GM21528 (cell line): ENCODE results near the gene CCM2.
"Not testable (repeated sequence)": the region's sequence is repeated elsewhere in the genome, so short reads cannot be mapped to it uniquely, and the experiment has no call there.

Source experiments
- ATAC-seq: cut with Tn5 transposase; IDR thresholded peaks from one replicate; pipeline ENCODE4 v1.9.1; 2021; ENCODE audit warnings: mild to moderate bottlenecking, moderate library complexity; ENCODE audit not compliant: unreplicated experiment, low FRiP score

Gene CCM2

GRCh38 chr7:45028138-45028919 is 28.3 kb downstream of the CCM2 start:
- no peak for ATAC-seq

- ATAC-seq: no peak
Measured at GRCh38 chr7:45028920-45029344, 28.9 kb downstream of the CCM2 start.

- no peak for ATAC-seq
Measured at GRCh38 chr7:45031829-45032228, 31.8 kb downstream of the CCM2 start.

- no peak for ATAC-seq
Measured at GRCh38 chr7:45032421-45032820, 32.4 kb downstream of the CCM2 start.

GRCh38 chr7:45033261-45033930 is 33.4 kb downstream of the CCM2 start:
- ATAC-seq: no peak

GRCh38 chr7:45033931-45034290 is 33.9 kb downstream of the CCM2 start:
- no peak for ATAC-seq

- ATAC-seq: not testable (repeated sequence)
Measured at GRCh38 chr7:45034710-45035109, 34.7 kb downstream of the CCM2 start.

GRCh38 chr7:45035371-45035770 is 35.4 kb downstream of the CCM2 start:
- ATAC-seq: no peak

GRCh38 chr7:45035893-45036292 is 35.9 kb downstream of the CCM2 start:
- no peak for ATAC-seq

- ATAC-seq: no peak
Measured at GRCh38 chr7:45036317-45036716, 36.3 kb downstream of the CCM2 start.

GRCh38 chr7:45036796-45037195 is 36.8 kb downstream of the CCM2 start:
- no peak for ATAC-seq

GRCh38 chr7:45037876-45038275 is 37.9 kb downstream of the CCM2 start:
- no peak for ATAC-seq

- no peak for ATAC-seq
Measured at GRCh38 chr7:45039106-45039505, 39.1 kb downstream of the CCM2 start.

GRCh38 chr7:45044338-45044737 is 44.3 kb downstream of the CCM2 start:
- no peak for ATAC-seq

- ATAC-seq: no peak
Measured at GRCh38 chr7:45048748-45049147, 48.7 kb downstream of the CCM2 start.

GRCh38 chr7:45050198-45050597 is 50.2 kb downstream of the CCM2 start:
- ATAC-seq: no peak

- ATAC-seq: no peak
Measured at GRCh38 chr7:45052011-45052410, 52.0 kb downstream of the CCM2 start.

- no peak for ATAC-seq
Measured at GRCh38 chr7:45053401-45053800, 53.4 kb downstream of the CCM2 start.

GRCh38 chr7:45053941-45054340 is 53.9 kb downstream of the CCM2 start:
- ATAC-seq: no peak

GRCh38 chr7:45054442-45054841 is 54.4 kb downstream of the CCM2 start:
- no peak for ATAC-seq

- no peak for ATAC-seq
Measured at GRCh38 chr7:45055016-45055415, 55.0 kb downstream of the CCM2 start.

GRCh38 chr7:45055594-45056219 is 55.7 kb downstream of the CCM2 start:
- ATAC-seq: no peak
